Bronchial epithelial cell (primary cell): ENCODE data around the gene MBLAC1. TPM values are rescaled to one million over a fixed set of nuclear protein-coding genes. Genes with fewer than 3 reads are reported as not detected.

Experiments
- DNase-seq: peaks from one replicate; pipeline ENCODE4 v3.0.0-alpha.2; 2010; ENCODE audit warnings: low read depth
- FAIRE-seq: peaks from 2 replicates; lab custom pipeline; 2011; peaks lifted over from hg19 to GRCh38; lab: Jason Lieb, UNC
- H3K27me3 ChIP-seq: 2 replicates; pipeline ENCODE4 v1.5.1; 2011; ENCODE audit warnings: low read length; ENCODE audit not compliant: control insufficient read depth, insufficient read depth
- H3K36me3 ChIP-seq: 2 replicates; pipeline ENCODE4 v1.5.1; 2011; ENCODE audit warnings: low read length; ENCODE audit not compliant: control insufficient read depth, insufficient read depth
- H3K4me3 ChIP-seq: 2 replicates; pipeline ENCODE4 v1.5.1; 2011; ENCODE audit warnings: mild to moderate bottlenecking, low read depth, low read length, control low read depth
- CTCF ChIP-seq: IDR thresholded peaks from 2 replicates; pipeline ENCODE4 v1.5.1; 2011; ENCODE audit warnings: mild to moderate bottlenecking, moderate library complexity, low read length, control low read depth, inconsistent platforms; ENCODE audit not compliant: insufficient read depth, severe bottlenecking
- total RNA-seq: library from RNA; depleted of rRNA; stranded (reverse); fragments of >200 nt; gene quantifications from 2 replicates; pipeline ENCODE4 v1.2.1, GENCODE V29; 2014

The MBLAC1 gene
- total RNA-seq, 1 donor from 2014 or later, result 1.6 TPM

- FAIRE-seq (no peak), DNase-seq (peak; percentile 36)
- Histone ChIP-seq H3K36me3 (no peaks in the 10 kb centered on the region), H3K27me3 (no peaks in the 10 kb centered on the region), H3K4me3 (peak overlapping the region; percentile 7)
- peak; percentile 81 for TF ChIP-seq CTCF
Measured at GRCh38 chr7:100130608-100131453, 4.1 kb downstream of the MBLAC1 start.

- FAIRE-seq, result no peak
- no peak for TF ChIP-seq CTCF
- H3K36me3 ChIP-seq, result no peaks in the 10 kb centered on the region
Measured at GRCh38 chr7:100132126-100132525, 5.4 kb downstream of the MBLAC1 start.

GRCh38 chr7:100132697-100133151 is 6.0 kb downstream of the MBLAC1 start:
- no peaks in the 10 kb centered on the region for H3K27me3 ChIP-seq
- DNase-seq (peak; percentile 48), FAIRE-seq (no peak)
- H3K36me3 ChIP-seq, result no peaks in the 10 kb centered on the region
- no peak overlapping the region for H3K4me3 ChIP-seq
- peak; percentile 97 for TF ChIP-seq CTCF

More at GRCh38 chr7:100132126-100132525, 5.4 kb downstream of the MBLAC1 start:
- Histone ChIP-seq H3K4me3 (no peak overlapping the region), H3K27me3 (no peaks in the 10 kb centered on the region)
- no peak for DNase-seq

GRCh38 chr7:100137851-100138760 is 11.3 kb downstream of the MBLAC1 start:
- Histone ChIP-seq H3K27me3 (no peaks in the 10 kb centered on the region), H3K4me3 (no peak overlapping the region), H3K36me3 (no peaks in the 10 kb centered on the region)
- no peak for TF ChIP-seq CTCF
- DNase-seq, result no peak
- no peak for FAIRE-seq

- TF ChIP-seq CTCF, result no peak
- no peaks in the 10 kb centered on the region for H3K27me3 ChIP-seq
- no peaks in the 10 kb centered on the region for H3K36me3 ChIP-seq
- DNase-seq (no peak), FAIRE-seq (no peak)
- no peak overlapping the region for H3K4me3 ChIP-seq
Measured at GRCh38 chr7:100141555-100141949, 14.8 kb downstream of the MBLAC1 start.
